GM12873 (cell line): ENCODE results near the gene PLN.

ENCODE experiments used
- TF ChIP-seq, protein P1 (sequence below): IDR thresholded peaks from 2 replicates; pipeline ENCODE4 v1.5.1; 2012; ENCODE audit warnings: low read depth, mild to moderate bottlenecking, moderate library complexity, low read length, control low read depth; ENCODE audit not compliant: insufficient read depth; ENCODE audit errors: missing control alignments

The PLN gene

DNA sequence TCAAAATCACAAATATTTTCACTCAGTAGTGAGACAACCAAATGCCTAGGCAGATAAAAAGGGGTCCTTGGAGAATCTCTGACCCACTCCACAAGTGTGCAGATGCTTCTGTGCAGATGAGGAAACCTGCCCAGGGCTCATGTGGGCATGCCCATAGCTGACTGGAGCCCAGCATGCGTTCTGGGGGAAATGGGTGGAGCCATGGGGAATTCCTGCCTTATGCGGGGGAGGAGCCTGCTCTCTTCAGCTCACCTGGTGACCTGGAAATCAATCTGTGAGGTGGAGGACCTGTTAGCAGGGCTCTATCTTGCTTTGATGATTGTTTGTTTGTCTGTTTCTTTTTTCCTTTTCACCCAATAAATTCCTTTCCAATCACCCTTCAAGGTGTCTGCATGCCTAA lies 23.4 kb upstream of the PLN start:
- TF ChIP-seq, protein P1, sequence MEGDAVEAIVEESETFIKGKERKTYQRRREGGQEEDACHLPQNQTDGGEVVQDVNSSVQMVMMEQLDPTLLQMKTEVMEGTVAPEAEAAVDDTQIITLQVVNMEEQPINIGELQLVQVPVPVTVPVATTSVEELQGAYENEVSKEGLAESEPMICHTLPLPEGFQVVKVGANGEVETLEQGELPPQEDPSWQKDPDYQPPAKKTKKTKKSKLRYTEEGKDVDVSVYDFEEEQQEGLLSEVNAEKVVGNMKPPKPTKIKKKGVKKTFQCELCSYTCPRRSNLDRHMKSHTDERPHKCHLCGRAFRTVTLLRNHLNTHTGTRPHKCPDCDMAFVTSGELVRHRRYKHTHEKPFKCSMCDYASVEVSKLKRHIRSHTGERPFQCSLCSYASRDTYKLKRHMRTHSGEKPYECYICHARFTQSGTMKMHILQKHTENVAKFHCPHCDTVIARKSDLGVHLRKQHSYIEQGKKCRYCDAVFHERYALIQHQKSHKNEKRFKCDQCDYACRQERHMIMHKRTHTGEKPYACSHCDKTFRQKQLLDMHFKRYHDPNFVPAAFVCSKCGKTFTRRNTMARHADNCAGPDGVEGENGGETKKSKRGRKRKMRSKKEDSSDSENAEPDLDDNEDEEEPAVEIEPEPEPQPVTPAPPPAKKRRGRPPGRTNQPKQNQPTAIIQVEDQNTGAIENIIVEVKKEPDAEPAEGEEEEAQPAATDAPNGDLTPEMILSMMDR = no peak

- TF ChIP-seq, protein P1 = no peak
Observed at GRCh38 chr6:118525913-118526780, 21.9 kb upstream of the PLN start.

- TF ChIP-seq, protein P1 = no peak
Observed at GRCh38 chr6:118528129-118528528, 20.0 kb upstream of the PLN start.

- TF ChIP-seq, protein P1 = no peak
Observed at GRCh38 chr6:118529756-118530155, 18.3 kb upstream of the PLN start.

DNA sequence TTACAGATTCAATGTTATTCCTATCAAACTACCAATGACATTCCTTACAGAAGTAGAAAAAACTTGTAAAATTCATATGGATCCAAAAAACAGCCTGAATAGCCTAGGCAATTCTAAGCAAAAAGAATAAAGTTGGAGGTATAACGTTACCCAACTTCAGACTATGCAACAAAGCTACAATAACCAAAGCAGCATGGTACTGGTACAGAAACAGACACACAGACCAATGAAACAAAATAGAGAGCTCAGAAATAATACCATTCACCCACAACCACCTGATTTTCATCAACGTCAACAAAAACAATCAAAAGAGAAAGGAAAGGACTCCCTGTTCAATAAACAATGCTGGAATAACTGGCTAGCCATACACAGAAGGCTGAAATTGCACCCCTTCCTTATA lies 17.2 kb upstream of the PLN start:
- TF ChIP-seq, protein P1 = no peak

GRCh38 chr6:118535176-118535844 lies 12.8 kb upstream of the PLN start:
- TF ChIP-seq, protein P1 = no peak

- TF ChIP-seq, protein P1 = no peak
Observed at GRCh38 chr6:118536478-118536877, 11.6 kb upstream of the PLN start.
